GM12872 (cell line): ENCODE data around the gene TULP4.

Experiments
- TF ChIP-seq, protein P1 (sequence below): IDR thresholded peaks from 3 replicates; pipeline ENCODE4 v1.5.1; 2011; ENCODE audit warnings: low read depth, mild to moderate bottlenecking, low read length, moderate library complexity; ENCODE audit not compliant: insufficient read depth

Gene TULP4

DNA sequence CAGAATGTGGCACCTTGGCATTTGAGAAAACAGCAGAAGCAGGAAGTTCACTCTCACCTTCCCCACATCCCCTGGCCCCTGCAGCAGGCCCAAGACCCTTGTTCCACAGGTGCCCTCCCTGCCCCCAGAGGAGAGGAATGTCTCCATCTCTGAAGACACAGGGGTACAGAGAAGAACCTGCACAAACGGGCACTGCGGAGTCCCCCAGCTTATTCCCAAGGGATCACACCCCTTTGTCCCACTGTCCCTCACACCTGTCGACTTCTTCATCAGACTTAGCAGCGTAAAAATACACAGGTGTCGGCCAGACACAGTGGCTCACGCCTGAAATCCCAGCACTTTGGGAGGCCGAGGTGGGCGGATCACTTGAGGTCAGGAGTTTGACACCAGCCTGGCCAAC is 204.8 kb downstream of the TULP4 start:
- TF ChIP-seq, protein P1, sequence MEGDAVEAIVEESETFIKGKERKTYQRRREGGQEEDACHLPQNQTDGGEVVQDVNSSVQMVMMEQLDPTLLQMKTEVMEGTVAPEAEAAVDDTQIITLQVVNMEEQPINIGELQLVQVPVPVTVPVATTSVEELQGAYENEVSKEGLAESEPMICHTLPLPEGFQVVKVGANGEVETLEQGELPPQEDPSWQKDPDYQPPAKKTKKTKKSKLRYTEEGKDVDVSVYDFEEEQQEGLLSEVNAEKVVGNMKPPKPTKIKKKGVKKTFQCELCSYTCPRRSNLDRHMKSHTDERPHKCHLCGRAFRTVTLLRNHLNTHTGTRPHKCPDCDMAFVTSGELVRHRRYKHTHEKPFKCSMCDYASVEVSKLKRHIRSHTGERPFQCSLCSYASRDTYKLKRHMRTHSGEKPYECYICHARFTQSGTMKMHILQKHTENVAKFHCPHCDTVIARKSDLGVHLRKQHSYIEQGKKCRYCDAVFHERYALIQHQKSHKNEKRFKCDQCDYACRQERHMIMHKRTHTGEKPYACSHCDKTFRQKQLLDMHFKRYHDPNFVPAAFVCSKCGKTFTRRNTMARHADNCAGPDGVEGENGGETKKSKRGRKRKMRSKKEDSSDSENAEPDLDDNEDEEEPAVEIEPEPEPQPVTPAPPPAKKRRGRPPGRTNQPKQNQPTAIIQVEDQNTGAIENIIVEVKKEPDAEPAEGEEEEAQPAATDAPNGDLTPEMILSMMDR, result no peak

DNA sequence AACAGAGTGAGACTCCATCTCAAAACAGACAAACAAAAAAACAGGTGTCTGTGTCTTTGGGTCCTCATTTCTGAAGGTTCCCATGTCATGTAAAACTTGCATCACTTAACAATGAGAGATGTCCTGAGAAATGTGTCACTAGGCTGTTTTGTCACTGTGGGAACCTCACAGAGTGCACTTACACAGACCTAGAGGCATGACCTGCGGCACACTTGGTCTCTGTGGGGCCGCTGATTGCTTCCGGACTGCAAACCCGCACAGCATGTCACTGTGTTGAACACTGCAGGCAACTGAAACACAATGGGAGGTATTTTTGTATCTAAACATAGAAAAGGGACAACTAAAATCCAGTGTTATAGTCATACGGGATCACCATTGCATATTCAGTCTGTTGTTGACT is 205.3 kb downstream of the TULP4 start:
- TF ChIP-seq, protein P1, result no peak

DNA sequence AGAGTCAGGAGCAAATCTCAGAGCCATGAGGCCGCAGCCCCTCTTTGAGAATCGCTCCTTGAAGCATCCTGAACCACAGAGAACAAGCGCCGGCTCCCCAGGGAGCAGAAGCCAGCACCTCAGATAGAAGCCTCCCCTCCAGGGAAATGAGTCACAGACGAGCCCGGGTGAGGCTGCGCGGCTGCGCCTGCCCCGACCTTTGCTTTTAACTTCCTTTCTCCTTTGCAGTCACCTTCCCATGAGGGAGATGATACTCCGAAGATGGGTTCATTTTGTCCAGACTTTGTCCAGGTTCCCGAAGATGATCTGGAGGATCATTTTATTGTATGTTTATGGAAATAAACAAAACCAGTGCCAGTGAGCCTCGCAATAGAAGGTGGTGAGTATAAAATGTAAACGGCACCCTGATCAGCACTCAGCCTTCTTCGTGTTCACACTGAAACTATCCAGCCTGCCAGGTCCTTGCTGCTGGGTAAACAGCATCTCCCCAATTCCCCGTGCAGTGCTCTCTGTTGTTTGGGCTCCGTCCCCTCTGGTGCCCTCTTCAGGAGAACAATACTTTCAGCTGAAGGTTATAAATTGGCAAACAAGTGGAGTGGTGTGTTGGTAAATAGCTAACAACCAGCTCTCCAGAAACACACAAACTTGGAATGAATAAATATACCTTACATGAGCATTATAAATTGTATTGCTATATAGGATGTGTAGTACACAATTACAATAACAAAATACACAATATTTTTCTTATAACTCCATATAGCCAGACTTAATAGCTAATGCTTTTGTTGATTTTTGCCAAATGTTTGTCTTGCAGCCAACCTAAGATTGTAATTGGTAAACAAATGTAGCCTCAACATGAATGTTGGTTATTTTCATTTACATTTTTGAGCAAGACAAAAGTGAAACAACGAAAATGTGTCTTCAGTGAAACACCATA is 206.2 kb downstream of the TULP4 start:
- TF ChIP-seq, protein P1, result peak; percentile 65

DNA sequence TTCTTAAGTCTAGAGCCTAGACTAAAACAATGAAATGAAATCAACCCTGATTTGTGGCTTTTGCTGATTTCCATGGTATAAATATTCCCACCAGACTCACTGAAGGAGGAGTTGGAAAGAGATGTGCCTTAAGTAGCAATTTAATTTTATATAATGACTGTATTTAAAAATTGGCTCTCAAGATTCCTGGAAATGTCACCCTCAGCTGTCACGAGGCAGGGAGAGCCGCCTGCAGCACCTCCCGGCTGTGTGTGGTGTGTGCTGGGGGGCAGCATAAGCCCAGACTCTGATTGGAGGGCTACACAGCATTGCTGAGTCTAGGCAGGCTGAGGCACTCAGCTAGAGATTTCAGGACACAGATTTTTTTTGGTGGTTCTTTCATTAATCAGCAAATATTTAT is 207.0 kb downstream of the TULP4 start:
- TF ChIP-seq, protein P1, result no peak

DNA sequence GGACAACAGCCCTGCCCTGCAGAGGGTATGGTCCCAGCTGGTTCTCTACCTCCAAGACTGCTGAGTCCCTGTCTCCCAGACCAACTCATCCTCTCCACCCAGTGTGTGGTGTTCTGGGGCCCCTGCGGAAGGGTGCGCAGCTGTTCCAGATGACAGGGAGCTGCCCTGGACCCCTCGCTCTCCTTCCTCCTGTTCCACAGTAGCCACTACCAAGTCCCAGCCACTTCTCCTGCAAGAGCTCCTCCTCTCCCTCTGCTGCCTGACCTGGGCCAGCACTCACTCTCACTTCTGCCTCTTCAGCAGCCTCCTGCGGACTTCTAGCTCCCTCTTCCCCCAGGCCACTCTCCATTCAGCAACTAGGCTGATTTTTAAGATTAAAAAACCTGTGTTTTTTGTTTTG is 207.5 kb downstream of the TULP4 start:
- TF ChIP-seq, protein P1, result no peak

DNA sequence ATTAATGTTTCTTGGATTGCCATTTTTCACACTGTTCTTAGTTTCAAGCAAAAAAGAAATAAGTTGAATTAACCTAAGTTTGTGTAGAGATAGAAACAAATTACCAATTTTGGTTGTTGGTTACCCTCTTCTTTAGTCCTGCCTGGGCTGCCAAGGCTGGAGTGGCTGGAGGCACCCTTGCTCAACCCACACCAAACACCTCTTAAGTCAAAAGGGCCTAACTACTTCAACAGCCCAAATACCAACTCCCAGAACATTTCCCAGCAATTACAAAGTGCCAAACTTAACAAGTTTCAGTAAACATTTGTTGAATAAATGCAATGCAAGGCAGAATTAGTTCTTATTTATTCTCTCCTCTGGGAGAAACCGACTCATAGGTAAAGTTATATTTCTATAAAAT is 209.5 kb downstream of the TULP4 start:
- TF ChIP-seq, protein P1, result no peak

DNA sequence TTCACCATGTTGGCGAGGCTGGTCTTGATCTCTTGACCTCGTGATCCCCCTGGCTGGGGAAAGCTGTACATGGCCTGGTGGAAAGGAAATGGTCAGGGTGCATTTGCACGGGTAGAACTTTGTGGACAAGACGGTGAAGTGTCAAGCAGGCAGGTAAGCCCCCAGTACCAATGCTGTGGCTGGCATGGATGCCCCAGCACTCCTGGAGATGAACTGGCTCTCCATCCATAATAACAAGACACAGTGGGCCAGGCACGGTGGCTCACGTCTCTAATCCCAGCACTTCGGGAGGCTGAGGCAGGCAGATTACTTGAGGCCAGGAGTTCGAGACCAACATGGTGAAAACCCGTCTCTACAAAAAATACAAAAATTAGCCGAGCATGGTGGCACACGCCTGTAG is 210.4 kb downstream of the TULP4 start:
- TF ChIP-seq, protein P1, result no peak
